Neuronal stem cell (in vitro differentiated cells): ENCODE data around the gene NRG3.

Experiments used
- DNase-seq: peaks from one replicate; pipeline ENCODE4 v3.0.0-alpha.2; 2013; ENCODE audit warnings: low spot score
- H2AFZ ChIP-seq: one replicate; pipeline ENCODE4 v1.6.1; 2013; ENCODE audit warnings: mild to moderate bottlenecking, low read length, inconsistent platforms
- H2AK5ac ChIP-seq: 2 replicates; pipeline ENCODE4 v1.6.1; 2013; ENCODE audit warnings: low read depth, mild to moderate bottlenecking, inconsistent platforms, low read length, moderate library complexity, mixed read lengths
- H2BK120ac ChIP-seq: 2 replicates; pipeline ENCODE4 v1.6.1; 2013; ENCODE audit warnings: low read depth, mild to moderate bottlenecking, inconsistent platforms, low read length, moderate library complexity, mixed read lengths
- H2BK12ac ChIP-seq: one replicate; pipeline ENCODE4 v1.6.1; 2013; ENCODE audit warnings: low read length, inconsistent platforms
- H2BK15ac ChIP-seq: 2 replicates; pipeline ENCODE4 v1.6.1; 2013; ENCODE audit warnings: mild to moderate bottlenecking, low read length, inconsistent platforms, mixed read lengths
- H2BK5ac ChIP-seq: one replicate; pipeline ENCODE4 v1.6.1; 2013; ENCODE audit warnings: inconsistent platforms, mild to moderate bottlenecking, low read length, moderate library complexity
- H3K14ac ChIP-seq: one replicate; pipeline ENCODE4 v1.6.1; 2013; ENCODE audit warnings: low read length, inconsistent platforms
- H3K18ac ChIP-seq: 2 replicates; pipeline ENCODE4 v1.6.1; 2013; ENCODE audit warnings: low read length, inconsistent platforms
- H3K23ac ChIP-seq: 2 replicates; pipeline ENCODE4 v1.6.1; 2013; ENCODE audit warnings: low read depth, mild to moderate bottlenecking, mixed read lengths, low read length, inconsistent platforms; ENCODE audit not compliant: poor library complexity
- H3K27ac ChIP-seq: replicated peaks from 3 replicates; pipeline ENCODE4 v1.5.1; 2013; ENCODE audit warnings: low read length, inconsistent platforms
- H3K27me3 ChIP-seq, 3 experiments: 2 replicates each; pipeline ENCODE4 v1.6.1; 2013; ENCODE audit warnings: low read length in 3 of 3, mild to moderate bottlenecking in 2 of 3, inconsistent platforms in 1 of 3, low read depth in 1 of 3, mixed read lengths in 1 of 3, moderate library complexity in 1 of 3; ENCODE audit not compliant: control insufficient read depth in 3 of 3, insufficient read depth in 3 of 3
- H3K36me3 ChIP-seq, 2 donors: replicated peaks in 1 of 2; 2 replicates each; pipeline ENCODE4 v1.6.1; 2013; ENCODE audit warnings: low read length in 2 of 2; ENCODE audit not compliant: control insufficient read depth in 2 of 2, insufficient read depth in 2 of 2
- H3K4ac ChIP-seq: 2 replicates; pipeline ENCODE4 v1.6.1; 2013; ENCODE audit warnings: inconsistent platforms, mild to moderate bottlenecking, low read length, moderate library complexity
- H3K4me1 ChIP-seq, 2 donors: 1 replicate in 1 of 2; 2 replicates in 1 of 2; pipeline ENCODE4 v1.6.1; 2013; ENCODE audit warnings: low read length in 2 of 2, low read depth in 1 of 2; ENCODE audit not compliant: control insufficient read depth in 2 of 2, insufficient read depth in 1 of 2
- H3K4me2 ChIP-seq: one replicate; pipeline ENCODE4 v1.6.1; 2013; ENCODE audit warnings: mild to moderate bottlenecking, low read length, inconsistent platforms; ENCODE audit not compliant: insufficient read depth, poor library complexity, severe bottlenecking
- H3K4me3 ChIP-seq, 2 donors: 2 replicates each; pipeline ENCODE4 v1.5.1; 2013; ENCODE audit warnings: low read length in 2 of 2, mild to moderate bottlenecking in 2 of 2, inconsistent platforms in 1 of 2, moderate library complexity in 1 of 2
- H3K79me1 ChIP-seq: one replicate; pipeline ENCODE4 v1.6.1; 2013; ENCODE audit warnings: low read depth, mild to moderate bottlenecking, inconsistent platforms, low read length, moderate library complexity
- H3K9ac ChIP-seq: one replicate; pipeline ENCODE4 v1.6.1; 2013; ENCODE audit warnings: mild to moderate bottlenecking, low read depth, low read length, inconsistent platforms; ENCODE audit not compliant: poor library complexity
- H3K9me3 ChIP-seq, 2 donors: replicated peaks in 1 of 2; 2 replicates each; pipeline versions ENCODE3 to v1.6.1; 2013; ENCODE audit warnings: low read length in 2 of 2, mild to moderate bottlenecking in 2 of 2, inconsistent platforms in 1 of 2, low read depth in 1 of 2, mixed read lengths in 1 of 2, moderate library complexity in 1 of 2; ENCODE audit not compliant: control insufficient read depth in 2 of 2, insufficient read depth in 1 of 2
- H4K8ac ChIP-seq: one replicate; pipeline ENCODE4 v1.6.1; 2013; ENCODE audit warnings: low read depth, mild to moderate bottlenecking, inconsistent platforms, low read length, moderate library complexity
- H4K91ac ChIP-seq: one replicate; pipeline ENCODE4 v1.6.1; 2013; ENCODE audit warnings: low read length, low read depth, mild to moderate bottlenecking, inconsistent platforms; ENCODE audit not compliant: poor library complexity
- WGBS, 2 donors: extraction: QIAGEN DNeasy Blood & Tissue Kit; methylation state at CpG; one replicate each; pipeline ENCODE4 v1.1.7; 2013; ENCODE audit warnings: missing lambda C conversion rate in 2 of 2, mixed read lengths in 1 of 2; ENCODE audit not compliant: insufficient read length in 2 of 2, insufficient replicate concordance in 1 of 2; ENCODE audit errors: extremely low coverage in 2 of 2; 5-methylcytosine and 5-hydroxymethylcytosine counted together

The NRG3 gene

GRCh38 chr10:82212753-82213152, 337.8 kb downstream of the NRG3 start:
- peaks cover 0 to 5% of the 10 kb centered on the region in 2 donors for H3K4me1 ChIP-seq
- no peaks in the 10 kb centered on the region for H3K36me3 ChIP-seq
- H3K4me3 ChIP-seq = no peak overlapping the region
- H3K4me2 ChIP-seq = no peak overlapping the region
- H3K27ac ChIP-seq = no peak overlapping the region
- no peak overlapping the region for H2AFZ ChIP-seq
- no peaks in the 10 kb centered on the region for H3K27me3 ChIP-seq
- no peak overlapping the region for H4K91ac ChIP-seq
- no peaks in the 10 kb centered on the region for H3K79me1 ChIP-seq
- no peak overlapping the region for H2AK5ac ChIP-seq
- no peak overlapping the region for H3K14ac ChIP-seq
- no peak overlapping the region for H2BK120ac ChIP-seq
- no peak overlapping the region for H3K4ac ChIP-seq
- no peak overlapping the region for H2BK15ac ChIP-seq
- H3K23ac ChIP-seq = no peak overlapping the region
- H2BK5ac ChIP-seq = no peak overlapping the region
- H3K18ac ChIP-seq = no peak overlapping the region
- no CpG with 5 or more reads among the region's 2 CpGs for WGBS, 2 donors
- no peak overlapping the region for H2BK12ac ChIP-seq
- H3K9me3 ChIP-seq = no peaks in the 10 kb centered on the region
- H3K9ac ChIP-seq = no peak overlapping the region
- no peak overlapping the region for H4K8ac ChIP-seq
- no peak for DNase-seq

GRCh38 chr10:82213784-82214183, 338.8 kb downstream of the NRG3 start:
- Histone ChIP-seq H2AK5ac (no peak overlapping the region), H3K79me1 (no peaks in the 10 kb centered on the region), H3K18ac (no peak overlapping the region), H3K4me1 (peaks cover 0 to 5% of the 10 kb centered on the region in 2 donors), H3K4me2 (no peak overlapping the region), H3K27ac (no peak overlapping the region), H3K4me3 (no peak overlapping the region), H2BK12ac (no peak overlapping the region), H2AFZ (no peak overlapping the region), H2BK5ac (no peak overlapping the region), H4K91ac (no peak overlapping the region), H2BK120ac (no peak overlapping the region), H3K4ac (no peak overlapping the region), H3K14ac (no peak overlapping the region), H3K9me3 (no peaks in the 10 kb centered on the region), H2BK15ac (no peak overlapping the region), H4K8ac (no peak overlapping the region), H3K9ac (no peak overlapping the region), H3K36me3 (no peaks in the 10 kb centered on the region), H3K23ac (no peak overlapping the region), H3K27me3 (no peaks in the 10 kb centered on the region)
- WGBS, 2 donors = no CpG with 5 or more reads among the region's 5 CpGs
- no peak for DNase-seq

DNA sequence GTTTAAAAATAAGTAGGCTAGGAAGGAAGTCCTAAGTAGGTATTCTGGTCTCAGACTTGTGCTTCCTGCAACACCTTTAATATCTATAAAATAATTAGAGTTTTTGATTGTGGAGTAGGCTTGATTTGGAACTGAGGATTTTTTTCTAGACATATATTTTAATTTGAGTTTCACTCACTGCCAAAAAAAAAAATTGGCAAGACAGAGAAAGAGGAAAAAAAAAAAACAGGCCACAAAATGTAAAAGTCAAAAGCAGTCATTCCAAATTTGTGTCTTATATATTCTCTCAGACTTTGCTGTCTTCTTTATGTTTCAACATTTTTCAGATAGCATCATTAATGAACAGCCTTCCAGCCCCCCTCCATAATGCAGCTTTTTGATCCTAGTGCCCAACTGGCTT, 346.1 kb downstream of the NRG3 start:
- no peak overlapping the region for H4K91ac ChIP-seq
- H3K36me3 ChIP-seq = no peaks in the 10 kb centered on the region
- H2AFZ ChIP-seq = no peak overlapping the region
- no peak overlapping the region for H3K23ac ChIP-seq
- H4K8ac ChIP-seq = no peak overlapping the region
- H2BK12ac ChIP-seq = no peak overlapping the region
- H3K14ac ChIP-seq = no peak overlapping the region
- H3K9me3 ChIP-seq = no peaks in the 10 kb centered on the region
- H3K4ac ChIP-seq = no peak overlapping the region
- no peaks in the 10 kb centered on the region for H3K4me1 ChIP-seq
- H3K4me2 ChIP-seq = no peak overlapping the region
- no peak overlapping the region for H2BK120ac ChIP-seq
- H3K27ac ChIP-seq = no peak overlapping the region
- H2BK5ac ChIP-seq = no peak overlapping the region
- no peak overlapping the region for H2AK5ac ChIP-seq
- no peak for DNase-seq
- no peaks in the 10 kb centered on the region for H3K27me3 ChIP-seq
- no peak overlapping the region for H3K18ac ChIP-seq
- H2BK15ac ChIP-seq = no peak overlapping the region
- no peak overlapping the region for H3K4me3 ChIP-seq
- no peaks in the 10 kb centered on the region for H3K79me1 ChIP-seq
- H3K9ac ChIP-seq = no peak overlapping the region

- no CpG with 5 or more reads among the region's 2 CpGs for WGBS, 2 donors
- H2BK15ac ChIP-seq = no peak overlapping the region
Observed at GRCh38 chr10:82221601-82222149, 346.7 kb downstream of the NRG3 start.

More at GRCh38 chr10:82221601-82222149, 346.7 kb downstream of the NRG3 start:
- Histone ChIP-seq H4K8ac (no peak overlapping the region), H2AK5ac (no peak overlapping the region), H3K23ac (no peak overlapping the region), H3K27ac (no peak overlapping the region), H3K14ac (no peak overlapping the region), H2BK120ac (no peak overlapping the region), H3K4me2 (no peak overlapping the region), H3K79me1 (no peaks in the 10 kb centered on the region), H2BK12ac (no peak overlapping the region), H3K18ac (no peak overlapping the region), H3K4me3 (no peak overlapping the region), H3K27me3 (no peaks in the 10 kb centered on the region), H3K36me3 (no peaks in the 10 kb centered on the region), H3K9ac (no peak overlapping the region), H3K9me3 (no peaks in the 10 kb centered on the region), H3K4ac (no peak overlapping the region), H2AFZ (no peak overlapping the region), H3K4me1 (no peaks in the 10 kb centered on the region), H2BK5ac (no peak overlapping the region), H4K91ac (no peak overlapping the region)
- no peak for DNase-seq
